Mammary epithelial cell (primary cell): ENCODE data around the gene EFCAB8.

Experiments
- EZH2 ChIP-seq: IDR thresholded peaks from 2 replicates; pipeline ENCODE4 v1.6.1; 2012; ENCODE audit warnings: low read length, inconsistent platforms, borderline replicate concordance
- TF ChIP-seq, protein P1 (sequence below), 2 donors: IDR thresholded peaks in 1 of 2; conservative IDR thresholded peaks in 1 of 2; 2 replicates each; pipeline ENCODE4 v1.5.1; 2011 to 2012; ENCODE audit warnings: inconsistent platforms in 2 of 2, low read length in 2 of 2, mild to moderate bottlenecking in 2 of 2, control low read depth in 1 of 2, low read depth in 1 of 2; ENCODE audit not compliant: insufficient read depth in 1 of 2; ENCODE audit errors: extremely low read depth in 1 of 2

DNA sequence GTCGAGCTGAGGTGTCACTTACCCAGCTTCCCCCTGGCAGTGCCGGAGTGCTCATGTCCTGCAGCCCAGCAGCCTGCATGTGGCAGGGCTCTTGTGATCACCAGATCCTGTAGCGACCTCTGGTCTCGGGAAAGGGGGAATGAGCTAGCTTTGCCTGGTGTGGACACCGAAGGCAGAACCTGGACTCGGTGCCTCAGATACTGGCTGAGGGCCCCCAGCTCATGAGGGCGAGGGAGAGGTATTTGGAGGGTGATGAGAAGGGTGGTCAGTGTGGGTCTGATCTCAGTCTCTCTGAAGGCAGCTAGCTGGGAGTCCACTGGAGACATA, 119.2 kb downstream of the EFCAB8 start:
- no peak for TF ChIP-seq EZH2
- TF ChIP-seq, protein P1, sequence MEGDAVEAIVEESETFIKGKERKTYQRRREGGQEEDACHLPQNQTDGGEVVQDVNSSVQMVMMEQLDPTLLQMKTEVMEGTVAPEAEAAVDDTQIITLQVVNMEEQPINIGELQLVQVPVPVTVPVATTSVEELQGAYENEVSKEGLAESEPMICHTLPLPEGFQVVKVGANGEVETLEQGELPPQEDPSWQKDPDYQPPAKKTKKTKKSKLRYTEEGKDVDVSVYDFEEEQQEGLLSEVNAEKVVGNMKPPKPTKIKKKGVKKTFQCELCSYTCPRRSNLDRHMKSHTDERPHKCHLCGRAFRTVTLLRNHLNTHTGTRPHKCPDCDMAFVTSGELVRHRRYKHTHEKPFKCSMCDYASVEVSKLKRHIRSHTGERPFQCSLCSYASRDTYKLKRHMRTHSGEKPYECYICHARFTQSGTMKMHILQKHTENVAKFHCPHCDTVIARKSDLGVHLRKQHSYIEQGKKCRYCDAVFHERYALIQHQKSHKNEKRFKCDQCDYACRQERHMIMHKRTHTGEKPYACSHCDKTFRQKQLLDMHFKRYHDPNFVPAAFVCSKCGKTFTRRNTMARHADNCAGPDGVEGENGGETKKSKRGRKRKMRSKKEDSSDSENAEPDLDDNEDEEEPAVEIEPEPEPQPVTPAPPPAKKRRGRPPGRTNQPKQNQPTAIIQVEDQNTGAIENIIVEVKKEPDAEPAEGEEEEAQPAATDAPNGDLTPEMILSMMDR (conservative IDR thresholded peaks at IDR 0.05 in 1 of 2, IDR thresholded peaks at IDR 0.05 in 1 of 2; ENCODE audit: extremely low read depth in 1 of 2, insufficient read depth in 1 of 2, low read depth in 1 of 2, low read length in 2 of 2) = no peak
